ENCODE data around the gene HSDL1.

DNA sequence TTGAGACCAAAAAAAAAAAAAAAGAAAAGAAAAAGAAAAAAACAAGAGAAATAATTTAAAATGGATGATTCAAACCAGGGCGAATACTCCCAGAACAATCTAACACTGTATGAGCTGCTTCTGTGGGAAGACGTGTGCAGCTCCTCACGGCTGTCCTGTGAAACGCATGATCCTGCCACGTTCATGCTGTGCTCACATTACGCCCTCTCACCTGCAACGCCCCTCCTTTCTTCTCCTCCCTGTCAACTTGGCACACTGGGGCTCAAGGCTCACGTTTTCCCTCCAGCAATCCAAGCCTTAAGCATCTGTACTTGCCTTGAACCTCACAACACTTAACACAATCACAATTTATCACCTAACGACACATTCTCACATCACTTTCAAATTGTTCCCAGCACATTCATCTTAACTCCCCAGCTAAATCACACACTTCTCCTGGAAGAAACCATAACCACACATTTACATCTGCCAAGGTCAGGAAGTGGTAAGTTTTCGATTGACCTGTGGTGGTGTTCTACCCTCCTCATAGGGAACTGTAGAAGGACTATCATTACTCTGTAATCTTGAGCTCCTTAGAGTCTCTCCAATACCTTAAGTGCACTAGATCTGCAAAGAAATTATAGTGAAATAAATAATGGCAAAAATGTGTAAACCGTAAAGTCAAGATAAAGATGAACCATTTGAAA is 57.4 kb downstream of the HSDL1 start:
- TF ChIP-seq EZH2 (IDR thresholded peaks at IDR 0.05; ENCODE audit: borderline replicate concordance, control insufficient read depth, low read depth, low read length), result no peak
- TF ChIP-seq, protein P1, sequence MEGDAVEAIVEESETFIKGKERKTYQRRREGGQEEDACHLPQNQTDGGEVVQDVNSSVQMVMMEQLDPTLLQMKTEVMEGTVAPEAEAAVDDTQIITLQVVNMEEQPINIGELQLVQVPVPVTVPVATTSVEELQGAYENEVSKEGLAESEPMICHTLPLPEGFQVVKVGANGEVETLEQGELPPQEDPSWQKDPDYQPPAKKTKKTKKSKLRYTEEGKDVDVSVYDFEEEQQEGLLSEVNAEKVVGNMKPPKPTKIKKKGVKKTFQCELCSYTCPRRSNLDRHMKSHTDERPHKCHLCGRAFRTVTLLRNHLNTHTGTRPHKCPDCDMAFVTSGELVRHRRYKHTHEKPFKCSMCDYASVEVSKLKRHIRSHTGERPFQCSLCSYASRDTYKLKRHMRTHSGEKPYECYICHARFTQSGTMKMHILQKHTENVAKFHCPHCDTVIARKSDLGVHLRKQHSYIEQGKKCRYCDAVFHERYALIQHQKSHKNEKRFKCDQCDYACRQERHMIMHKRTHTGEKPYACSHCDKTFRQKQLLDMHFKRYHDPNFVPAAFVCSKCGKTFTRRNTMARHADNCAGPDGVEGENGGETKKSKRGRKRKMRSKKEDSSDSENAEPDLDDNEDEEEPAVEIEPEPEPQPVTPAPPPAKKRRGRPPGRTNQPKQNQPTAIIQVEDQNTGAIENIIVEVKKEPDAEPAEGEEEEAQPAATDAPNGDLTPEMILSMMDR (IDR thresholded peaks at IDR 0.05 in 2 of 3, conservative IDR thresholded peaks at IDR 0.05 in 1 of 3; ENCODE audit: control insufficient read depth in 2 of 3, extremely low read depth in 1 of 3, insufficient read depth in 1 of 3, low read depth in 3 of 3, low read length in 3 of 3), result no peak
- TF ChIP-seq, protein P2, sequence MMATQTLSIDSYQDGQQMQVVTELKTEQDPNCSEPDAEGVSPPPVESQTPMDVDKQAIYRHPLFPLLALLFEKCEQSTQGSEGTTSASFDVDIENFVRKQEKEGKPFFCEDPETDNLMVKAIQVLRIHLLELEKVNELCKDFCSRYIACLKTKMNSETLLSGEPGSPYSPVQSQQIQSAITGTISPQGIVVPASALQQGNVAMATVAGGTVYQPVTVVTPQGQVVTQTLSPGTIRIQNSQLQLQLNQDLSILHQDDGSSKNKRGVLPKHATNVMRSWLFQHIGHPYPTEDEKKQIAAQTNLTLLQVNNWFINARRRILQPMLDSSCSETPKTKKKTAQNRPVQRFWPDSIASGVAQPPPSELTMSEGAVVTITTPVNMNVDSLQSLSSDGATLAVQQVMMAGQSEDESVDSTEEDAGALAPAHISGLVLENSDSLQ (IDR thresholded peaks at IDR 0.05), result no peak
- TF ChIP-seq FOXK2 (IDR thresholded peaks at IDR 0.05), result no peak
- TF ChIP-seq, protein P3, sequence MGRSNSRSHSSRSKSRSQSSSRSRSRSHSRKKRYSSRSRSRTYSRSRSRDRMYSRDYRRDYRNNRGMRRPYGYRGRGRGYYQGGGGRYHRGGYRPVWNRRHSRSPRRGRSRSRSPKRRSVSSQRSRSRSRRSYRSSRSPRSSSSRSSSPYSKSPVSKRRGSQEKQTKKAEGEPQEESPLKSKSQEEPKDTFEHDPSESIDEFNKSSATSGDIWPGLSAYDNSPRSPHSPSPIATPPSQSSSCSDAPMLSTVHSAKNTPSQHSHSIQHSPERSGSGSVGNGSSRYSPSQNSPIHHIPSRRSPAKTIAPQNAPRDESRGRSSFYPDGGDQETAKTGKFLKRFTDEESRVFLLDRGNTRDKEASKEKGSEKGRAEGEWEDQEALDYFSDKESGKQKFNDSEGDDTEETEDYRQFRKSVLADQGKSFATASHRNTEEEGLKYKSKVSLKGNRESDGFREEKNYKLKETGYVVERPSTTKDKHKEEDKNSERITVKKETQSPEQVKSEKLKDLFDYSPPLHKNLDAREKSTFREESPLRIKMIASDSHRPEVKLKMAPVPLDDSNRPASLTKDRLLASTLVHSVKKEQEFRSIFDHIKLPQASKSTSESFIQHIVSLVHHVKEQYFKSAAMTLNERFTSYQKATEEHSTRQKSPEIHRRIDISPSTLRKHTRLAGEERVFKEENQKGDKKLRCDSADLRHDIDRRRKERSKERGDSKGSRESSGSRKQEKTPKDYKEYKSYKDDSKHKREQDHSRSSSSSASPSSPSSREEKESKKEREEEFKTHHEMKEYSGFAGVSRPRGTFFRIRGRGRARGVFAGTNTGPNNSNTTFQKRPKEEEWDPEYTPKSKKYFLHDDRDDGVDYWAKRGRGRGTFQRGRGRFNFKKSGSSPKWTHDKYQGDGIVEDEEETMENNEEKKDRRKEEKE (IDR thresholded peaks at IDR 0.05), result no peak
- TF ChIP-seq YY1 (IDR thresholded peaks at IDR 0.05; ENCODE audit: low read depth, low read length), result no peak
- no peak for TF ChIP-seq POLR2AphosphoS5 (IDR thresholded peaks at IDR 0.05; ENCODE audit: low read length)
- no peak for TF ChIP-seq NBN (IDR thresholded peaks at IDR 0.05)
- no peak for TF ChIP-seq ZNF274 (IDR thresholded peaks at IDR 0.05; ENCODE audit: insufficient read depth, insufficient read length)
- TF ChIP-seq, protein P4, sequence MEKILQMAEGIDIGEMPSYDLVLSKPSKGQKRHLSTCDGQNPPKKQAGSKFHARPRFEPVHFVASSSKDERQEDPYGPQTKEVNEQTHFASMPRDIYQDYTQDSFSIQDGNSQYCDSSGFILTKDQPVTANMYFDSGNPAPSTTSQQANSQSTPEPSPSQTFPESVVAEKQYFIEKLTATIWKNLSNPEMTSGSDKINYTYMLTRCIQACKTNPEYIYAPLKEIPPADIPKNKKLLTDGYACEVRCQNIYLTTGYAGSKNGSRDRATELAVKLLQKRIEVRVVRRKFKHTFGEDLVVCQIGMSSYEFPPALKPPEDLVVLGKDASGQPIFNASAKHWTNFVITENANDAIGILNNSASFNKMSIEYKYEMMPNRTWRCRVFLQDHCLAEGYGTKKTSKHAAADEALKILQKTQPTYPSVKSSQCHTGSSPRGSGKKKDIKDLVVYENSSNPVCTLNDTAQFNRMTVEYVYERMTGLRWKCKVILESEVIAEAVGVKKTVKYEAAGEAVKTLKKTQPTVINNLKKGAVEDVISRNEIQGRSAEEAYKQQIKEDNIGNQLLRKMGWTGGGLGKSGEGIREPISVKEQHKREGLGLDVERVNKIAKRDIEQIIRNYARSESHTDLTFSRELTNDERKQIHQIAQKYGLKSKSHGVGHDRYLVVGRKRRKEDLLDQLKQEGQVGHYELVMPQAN (conservative IDR thresholded peaks at IDR 0.05), result no peak
